K562 (cell line): ENCODE results near the gene ARHGEF17. TPM values are rescaled to one million over a fixed set of nuclear protein-coding genes. Genes with fewer than 3 reads are reported as not detected.

Experiments used
- ATAC-seq: fragments of 200-7000 bp; cut with Tn5 transposase; 3 replicates; pipeline ENCODE4 v1.9.1; 2020; ENCODE audit warnings: moderate library complexity
- BruUV-seq: library from RNA; stranded (reverse); fragments of 400-500 nt; replicated peaks from 2 replicates; lab custom pipeline; 2021; lab: Mats Ljungman, UMichigan
- CTCF ChIA-PET: fragments of 300-600 bp; formaldehyde crosslinking; extraction: SDS; loops from one replicate; lab custom pipeline; 2021; ENCODE audit warnings: low intra/inter-chr PET ratio; lab: Yijun Ruan, JAX
- POLR2A ChIA-PET: fragments of 300-600, 350-650 bp; sonication (Branson Sonifier 250); formaldehyde crosslinking; extraction: SDS; loops from one replicate; lab custom pipeline; 2021; ENCODE audit warnings: antibody characterized with exemption, inconsistent platforms; lab: Yijun Ruan, JAX
- DNase-seq, 4 experiments: peaks; one replicate each; pipeline versions ENCODE4 v3.0.0 to v3.0.0-alpha.2; 2011 to 2018; ENCODE audit warnings: low spot score in 3 of 4, mixed read lengths in 3 of 4; ENCODE audit errors: extremely low read depth in 1 of 4
- FAIRE-seq: peaks from 2 replicates; lab custom pipeline; 2011; peaks lifted over from hg19 to GRCh38; lab: Jason Lieb, UNC
- H2AFZ ChIP-seq: 2 replicates; pipeline ENCODE4 v1.6.0; 2011; ENCODE audit warnings: low read depth, low read length, control low read depth, inconsistent platforms
- H3K27ac ChIP-seq: fragments of 200-600 bp; 3 replicates; pipeline ENCODE4 v1.8.0; 2011; ENCODE audit warnings: low read depth, mild to moderate bottlenecking, control low read depth, inconsistent platforms, low read length, moderate library complexity, mixed read lengths; ENCODE audit errors: extremely low read depth
- H3K27me3 ChIP-seq, 2 experiments: fragments of 300-600 bp in 1 of 2; 2 replicates in 1 of 2; 3 replicates in 1 of 2; pipeline versions ENCODE4 v1.6.0 to v1.8.0; 2011; ENCODE audit warnings: inconsistent platforms in 2 of 2, low read length in 2 of 2, mild to moderate bottlenecking in 1 of 2, mixed read lengths in 1 of 2, moderate library complexity in 1 of 2; ENCODE audit not compliant: control insufficient read depth in 2 of 2, insufficient read depth in 2 of 2
- H3K36me3 ChIP-seq: fragments of 300-600 bp; 3 replicates; pipeline ENCODE4 v1.8.0; 2011; ENCODE audit warnings: mild to moderate bottlenecking, low read length, inconsistent platforms; ENCODE audit not compliant: control insufficient read depth, insufficient read depth
- H3K4me1 ChIP-seq, 2 experiments: fragments of 200-600 bp in 1 of 2; replicated peaks in 1 of 2; 2 replicates in 1 of 2; 3 replicates in 1 of 2; pipeline versions ENCODE4 v1.5.1 to v1.8.0; 2011; ENCODE audit warnings: inconsistent platforms in 2 of 2, low read length in 2 of 2, mild to moderate bottlenecking in 1 of 2, mixed read lengths in 1 of 2, moderate library complexity in 1 of 2; ENCODE audit not compliant: control insufficient read depth in 2 of 2, insufficient read depth in 2 of 2
- H3K4me2 ChIP-seq: 2 replicates; pipeline ENCODE4 v1.6.1; 2011; ENCODE audit warnings: low read length, control low read depth, inconsistent platforms, mixed read lengths; ENCODE audit not compliant: insufficient read depth
- H3K4me3 ChIP-seq: fragments of 200-600 bp; sonication (generic), shearing (Covaris generic); 2 replicates; pipeline ENCODE4 v1.5.1; 2016; ENCODE audit warnings: control low read depth, inconsistent platforms
- H3K79me2 ChIP-seq: fragments of 200-600 bp; 3 replicates; pipeline ENCODE4 v1.8.0; 2011; ENCODE audit warnings: low read length, inconsistent platforms; ENCODE audit not compliant: control insufficient read depth, insufficient read depth
- H3K9ac ChIP-seq, 2 experiments: 2 replicates each; pipeline versions ENCODE4 v1.6.0 to v1.6.1; 2011; ENCODE audit warnings: low read depth in 2 of 2, low read length in 2 of 2, control low read depth in 1 of 2, inconsistent platforms in 1 of 2, mild to moderate bottlenecking in 1 of 2, mixed read lengths in 1 of 2; ENCODE audit not compliant: insufficient read depth in 1 of 2
- H3K9me1 ChIP-seq: one replicate; pipeline ENCODE4 v1.6.0; 2011; ENCODE audit warnings: inconsistent platforms, mild to moderate bottlenecking, low read length, moderate library complexity; ENCODE audit not compliant: control insufficient read depth, insufficient read depth
- H3K9me3 ChIP-seq: replicated peaks from 2 replicates; pipeline ENCODE4 v1.5.1; 2011; ENCODE audit warnings: low read depth, low read length, inconsistent platforms; ENCODE audit not compliant: control insufficient read depth, insufficient read depth
- H4K20me1 ChIP-seq: replicated peaks from 2 replicates; pipeline ENCODE4 v1.6.1; 2011; ENCODE audit warnings: low read length, inconsistent platforms, mixed read lengths; ENCODE audit not compliant: control insufficient read depth, insufficient read depth
- WGBS: fragments of 100-300 bp; shearing (Covaris generic); methylation state at CpG from one replicate; pipeline ENCODE4 v1.1.6; 2016; ENCODE audit warnings: low coverage, mixed read lengths; ENCODE audit not compliant: insufficient coverage; ENCODE audit errors: missing lambda C conversion rate; 5-methylcytosine and 5-hydroxymethylcytosine counted together
- in situ Hi-C: fragments of 300-500 bp; cut with MboI; formaldehyde crosslinking; loops from 4 replicates; pipeline ENCODE4 v1.15.0; 2018; ENCODE audit warnings: inconsistent platforms, mixed read lengths
- intact Hi-C: fragments of 100-400 bp; cut with micrococcal nuclease; formaldehyde crosslinking; loops from 2 replicates; pipeline ENCODE4 v1.14.2; 2022
- polyA plus RNA-seq, 8 experiments: library from polyadenylated mRNA; depleted of rRNA in 4 of 8; stranded (reverse) in 5 of 8; unstranded in 3 of 8; fragments of >200 nt; fragmentation: Nextera tagmentation in 2 of 8; fragmentation: Illumina TruSeq in 1 of 8; extraction: Ambion mirVana in 2 of 8; extraction: Trizol in 1 of 8; gene quantifications; 2 replicates each; pipeline versions ENCODE4 v1.2.1 to v1.2.3, GENCODE V29; 2011 to 2014; ENCODE audit warnings: inconsistent platforms in 1 of 8, missing spikeins in 1 of 8
- total RNA-seq, 7 experiments: library from RNA; depleted of rRNA in 6 of 7; stranded (reverse); fragments of >200 nt in 6 of 7; fragmentation: Illumina TruSeq in 2 of 7; extraction: Trizol in 2 of 7; gene quantifications; 2 replicates each; pipeline versions ENCODE4 v1.2.1 to v1.2.3, GENCODE V29; 2011 to 2021; ENCODE audit warnings: low replicate concordance in 1 of 7
- TF ChIP-seq, protein P1 (sequence below): sonication (generic); formaldehyde crosslinking; IDR thresholded peaks from 2 replicates; pipeline ENCODE4 v1.8.0; 2022; ENCODE audit warnings: missing genetic modification reagents, mild to moderate bottlenecking, moderate library complexity, borderline replicate concordance
- TF ChIP-seq, protein P2 (sequence below): sonication (generic); formaldehyde crosslinking; IDR thresholded peaks from 2 replicates; pipeline ENCODE4 v1.4.0; 2020; ENCODE audit warnings: mild to moderate bottlenecking, missing genetic modification reagents

ARHGEF17 gene
- total and polyA plus RNA-seq, 9 of the 15 experiments (the other 6 are each of a cell fraction or from before 2014, with no cell fraction given) = 0.04 to 0.68 (median 0.10) TPM; not detected in 2

DNA sequence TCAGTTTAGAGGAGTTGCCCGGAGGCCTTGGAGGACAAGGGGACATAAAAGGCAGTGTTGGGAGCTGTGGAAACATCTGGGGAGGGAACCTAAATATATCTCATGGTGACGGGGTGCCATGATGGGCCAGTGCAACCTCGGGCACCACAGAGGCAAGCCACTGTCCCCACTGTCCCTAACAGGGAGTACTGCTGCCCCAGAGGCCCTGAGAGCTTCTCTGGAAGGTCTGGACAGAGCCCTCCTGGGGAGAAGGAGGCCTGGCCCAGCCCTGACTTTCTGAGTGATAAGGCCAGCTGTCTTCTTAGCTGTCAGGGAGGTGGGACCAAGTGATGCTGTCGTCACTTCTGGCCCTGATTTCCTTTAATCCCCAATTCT is 41.4 kb upstream of the ARHGEF17 start:
- in situ Hi-C loops = no loop called here
- ChIA-PET CTCF (no interaction called here), POLR2A (interaction anchor here (0.6 kb wide), 1 partner anchor 17 kb away, joined by 3 read pairs; no protein-coding TSS in a partner anchor)
- intact Hi-C loops = no loop called here
- BruUV-seq = no TSS peak
- no peaks in the 10 kb centered on the region for H3K9me3 ChIP-seq
- no peak overlapping the region for H3K27ac ChIP-seq
- H3K4me2 ChIP-seq = no peak overlapping the region
- H3K9ac ChIP-seq = no peak overlapping the region
- FAIRE-seq (no peak), ATAC-seq (peak; percentile 69), DNase-seq (peak in 1 of 4 experiments; percentile 21)
- peaks cover 0 to 13% of the 10 kb centered on the region in 2 experiments; a peak in 2 of 5 replicates for H3K4me1 ChIP-seq
- no peak overlapping the region for H2AFZ ChIP-seq
- no peak overlapping the region for H3K4me3 ChIP-seq
- no peaks in the 10 kb centered on the region for H3K79me2 ChIP-seq
- TF ChIP-seq, protein P1, sequence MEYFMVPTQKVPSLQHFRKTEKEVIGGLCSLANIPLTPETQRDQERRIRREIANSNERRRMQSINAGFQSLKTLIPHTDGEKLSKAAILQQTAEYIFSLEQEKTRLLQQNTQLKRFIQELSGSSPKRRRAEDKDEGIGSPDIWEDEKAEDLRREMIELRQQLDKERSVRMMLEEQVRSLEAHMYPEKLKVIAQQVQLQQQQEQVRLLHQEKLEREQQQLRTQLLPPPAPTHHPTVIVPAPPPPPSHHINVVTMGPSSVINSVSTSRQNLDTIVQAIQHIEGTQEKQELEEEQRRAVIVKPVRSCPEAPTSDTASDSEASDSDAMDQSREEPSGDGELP (CRISPR knock-in tag) = peak; percentile 51; the same call in 1 of the 2 replicates
- TF ChIP-seq, protein P2, sequence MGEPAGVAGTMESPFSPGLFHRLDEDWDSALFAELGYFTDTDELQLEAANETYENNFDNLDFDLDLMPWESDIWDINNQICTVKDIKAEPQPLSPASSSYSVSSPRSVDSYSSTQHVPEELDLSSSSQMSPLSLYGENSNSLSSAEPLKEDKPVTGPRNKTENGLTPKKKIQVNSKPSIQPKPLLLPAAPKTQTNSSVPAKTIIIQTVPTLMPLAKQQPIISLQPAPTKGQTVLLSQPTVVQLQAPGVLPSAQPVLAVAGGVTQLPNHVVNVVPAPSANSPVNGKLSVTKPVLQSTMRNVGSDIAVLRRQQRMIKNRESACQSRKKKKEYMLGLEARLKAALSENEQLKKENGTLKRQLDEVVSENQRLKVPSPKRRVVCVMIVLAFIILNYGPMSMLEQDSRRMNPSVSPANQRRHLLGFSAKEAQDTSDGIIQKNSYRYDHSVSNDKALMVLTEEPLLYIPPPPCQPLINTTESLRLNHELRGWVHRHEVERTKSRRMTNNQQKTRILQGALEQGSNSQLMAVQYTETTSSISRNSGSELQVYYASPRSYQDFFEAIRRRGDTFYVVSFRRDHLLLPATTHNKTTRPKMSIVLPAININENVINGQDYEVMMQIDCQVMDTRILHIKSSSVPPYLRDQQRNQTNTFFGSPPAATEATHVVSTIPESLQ = no peak
- H3K36me3 ChIP-seq = no peaks in the 10 kb centered on the region
- no peaks in the 10 kb centered on the region for H4K20me1 ChIP-seq
- 0% methylated on average over 4 of the region's 4 CpGs for WGBS
- H3K9me1 ChIP-seq = no peaks in the 10 kb centered on the region
- H3K27me3 ChIP-seq = peaks cover 32 to 78% of the 10 kb centered on the region in 2 experiments
